Activated naive CD8-positive, alpha-beta T cell treated with anti-CD3 and anti-CD28 coated beads, Interleukin-2, amount 10 ng/mL, durations not matched to agents 7 days and 5 days (primary cell): ENCODE data around the gene KCNK7. TPM values are rescaled to one million over a fixed set of nuclear protein-coding genes. Genes with fewer than 3 reads are reported as not detected.
A peak's percentile ranks its signal among the peaks of the same experiment; 100 is the strongest.

Experiments
- ATAC-seq: fragments of 150-1000 bp; cut with Tn5 transposase; one replicate; pipeline ENCODE4 v1.10.0; 2021; ENCODE audit warnings: low read depth, moderate library complexity
- POLR2A ChIA-PET: fragments of 350-600 bp; sonication (Branson Sonifier 250); formaldehyde crosslinking; loops from one replicate; lab custom pipeline; 2021; ENCODE audit warnings: antibody characterized with exemption; lab: Charles Lee
- DNase-seq: peaks from one replicate; pipeline ENCODE4 v3.0.0; 2021
- H3K27ac Mint-ChIP-seq: one replicate; pipeline ENCODE4 v1.8.0; 2022; ENCODE audit warnings: mild to moderate bottlenecking, mixed read lengths
- H3K27me3 Mint-ChIP-seq: one replicate; pipeline ENCODE4 v1.8.0; 2022; ENCODE audit warnings: mild to moderate bottlenecking, moderate library complexity, mixed read lengths
- H3K36me3 Mint-ChIP-seq: one replicate; pipeline ENCODE4 v1.8.0; 2021; ENCODE audit warnings: mild to moderate bottlenecking, mixed read lengths
- H3K4me1 Mint-ChIP-seq: one replicate; pipeline ENCODE4 v1.8.0; 2021; ENCODE audit warnings: mixed read lengths
- H3K4me3 Mint-ChIP-seq: one replicate; pipeline ENCODE4 v1.8.0; 2022; ENCODE audit warnings: mild to moderate bottlenecking, moderate library complexity, mixed read lengths
- H3K9me3 Mint-ChIP-seq: one replicate; pipeline ENCODE4 v1.8.0; 2021; ENCODE audit warnings: mixed read lengths
- total RNA-seq, 2 experiments: library from RNA; stranded (reverse); gene quantifications; one replicate each; pipeline ENCODE4 v1.2.3, GENCODE V29; 2021

KCNK7 gene
- total RNA-seq, 2 experiments from 2014 or later = 0.96 to 1.0 TPM

DNA sequence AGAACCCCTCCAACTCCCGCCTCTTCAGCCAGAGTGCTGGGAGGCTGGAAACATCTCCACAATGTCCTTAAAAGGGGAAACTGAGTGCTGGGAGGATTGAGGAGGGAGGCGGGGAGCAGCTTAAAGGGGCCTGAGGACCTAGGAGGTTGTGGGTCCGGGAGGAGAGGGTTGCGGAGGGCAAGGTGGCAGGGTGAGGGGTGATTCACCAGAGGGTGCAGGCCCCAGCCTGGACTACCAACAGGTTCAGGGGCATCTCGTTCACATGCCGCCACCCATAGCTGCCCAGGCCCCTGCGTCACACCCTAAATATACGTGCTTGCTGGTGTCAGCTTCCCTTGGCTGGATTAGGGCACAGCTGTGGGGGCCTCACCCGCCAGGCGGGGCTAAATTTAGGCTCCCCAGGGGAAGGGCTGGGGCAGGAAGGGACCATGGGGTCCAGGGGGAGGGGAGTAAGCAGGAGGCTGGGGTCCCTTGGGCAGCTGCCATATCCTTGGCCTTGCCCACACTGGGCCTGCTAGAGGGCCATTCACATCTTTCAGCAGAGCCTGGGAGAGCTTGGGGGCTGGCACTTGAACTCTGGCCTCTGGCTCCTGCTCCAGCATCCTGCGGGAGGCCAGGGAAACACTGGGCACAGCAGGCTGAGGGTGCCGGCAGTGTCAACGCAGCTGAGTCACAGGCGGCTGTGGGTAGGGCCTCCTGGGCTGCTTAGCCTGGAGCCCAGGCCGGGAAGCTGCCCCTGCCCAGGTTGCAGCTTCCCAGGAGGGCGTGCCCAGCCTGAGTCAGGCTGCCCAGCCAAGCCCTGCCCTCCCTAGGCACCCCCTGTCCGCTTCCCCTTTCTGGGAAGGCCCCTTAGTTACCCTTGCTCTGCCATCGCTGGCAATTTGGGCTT lies 18.5 kb downstream of the KCNK7 start:
- DNase-seq (no peak), ATAC-seq (no peak)
- POLR2A ChIA-PET = interaction anchor here (0.6 to 4.9 kb wide), 12 partner anchors 9 to 77 kb away, joined by 3 to 107 read pairs (median 5); partner anchors contain the start of gene PCNX3
- peak overlapping the region; percentile 88 for H3K4me3 Mint-ChIP-seq
- peaks cover 14% of the 10 kb centered on the region for H3K36me3 Mint-ChIP-seq
- H3K4me1 Mint-ChIP-seq = peaks cover 35% of the 10 kb centered on the region
- H3K27ac Mint-ChIP-seq = peak overlapping the region; percentile 78
- H3K9me3 Mint-ChIP-seq = no peaks in the 10 kb centered on the region
- H3K27me3 Mint-ChIP-seq = no peaks in the 10 kb centered on the region

DNA sequence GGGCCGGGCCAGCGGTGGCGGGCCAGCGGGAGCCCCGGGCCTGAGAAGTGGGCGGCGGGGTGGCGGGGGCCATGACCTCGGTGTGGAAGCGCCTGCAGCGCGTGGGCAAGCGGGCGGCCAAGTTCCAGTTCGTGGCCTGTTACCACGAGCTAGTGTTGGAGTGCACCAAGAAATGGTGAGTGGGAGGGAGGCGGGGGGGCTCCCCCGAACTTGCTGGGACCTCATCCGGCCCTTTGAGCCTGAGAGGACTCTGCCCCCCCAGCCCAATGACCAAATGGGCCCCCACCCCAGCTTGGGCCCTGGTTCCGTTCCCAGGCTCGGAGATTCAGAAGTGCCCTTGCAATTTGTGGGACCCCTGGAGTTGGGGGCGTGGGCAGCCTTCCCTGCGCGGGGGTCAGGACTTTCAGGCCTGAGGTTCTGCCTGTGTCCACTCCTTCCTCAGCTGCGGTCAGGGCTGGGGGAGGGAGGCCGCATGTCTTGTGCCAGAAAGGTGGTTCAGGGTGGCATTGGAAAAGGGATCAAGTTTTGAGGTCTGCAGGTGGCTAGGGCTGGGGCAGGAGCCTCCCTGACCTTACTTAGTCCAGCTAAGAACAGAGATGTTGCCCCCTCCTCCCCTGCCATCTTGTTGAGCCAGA lies 19.3 kb downstream of the KCNK7 start:
- peaks cover 13% of the 10 kb centered on the region for H3K36me3 Mint-ChIP-seq
- H3K9me3 Mint-ChIP-seq = no peaks in the 10 kb centered on the region
- H3K27me3 Mint-ChIP-seq = no peaks in the 10 kb centered on the region
- POLR2A ChIA-PET = interaction anchor here (0.8 to 4.9 kb wide), 12 partner anchors 7 to 69 kb away, joined by 3 to 107 read pairs (median 5); partner anchors contain the start of gene PCNX3
- ATAC-seq (no peak), DNase-seq (no peak)
- peak overlapping the region; percentile 78 for H3K27ac Mint-ChIP-seq
- H3K4me1 Mint-ChIP-seq = peaks cover 42% of the 10 kb centered on the region
- peak overlapping the region; percentile 88 for H3K4me3 Mint-ChIP-seq

DNA sequence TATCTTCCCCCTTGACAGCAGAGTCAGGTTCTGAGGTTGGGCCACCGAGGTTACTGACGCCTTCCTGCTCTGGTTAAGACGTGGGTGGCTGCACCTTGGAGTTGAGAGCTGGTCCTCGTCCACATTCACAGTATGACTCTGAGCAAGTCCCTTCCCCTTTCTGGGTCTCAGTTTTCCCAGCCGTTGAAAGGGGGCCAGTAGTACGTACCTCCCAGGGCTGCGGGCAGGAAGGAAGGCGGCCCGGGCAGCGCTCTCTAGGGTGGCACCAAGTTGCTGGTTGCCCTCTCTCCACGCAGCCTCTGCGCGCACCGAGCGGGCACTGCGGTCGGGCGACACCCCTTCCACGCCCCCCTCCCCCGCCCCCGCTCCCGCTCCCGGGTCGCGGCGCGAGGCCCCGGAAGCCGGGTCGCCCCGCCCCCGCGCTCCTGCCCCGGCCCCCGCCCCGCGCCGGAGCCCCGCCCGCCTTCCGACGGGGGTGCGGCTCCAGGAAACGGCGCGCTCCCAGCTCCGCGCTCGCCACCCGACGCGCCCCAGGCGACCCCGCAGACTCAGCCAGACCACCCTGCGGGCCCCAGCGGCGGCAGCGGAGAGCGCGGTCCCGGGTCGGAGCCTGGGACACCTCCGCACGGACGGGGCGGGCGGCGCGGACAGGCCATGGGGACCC lies 19.9 kb downstream of the KCNK7 start, which contains the start of gene EHBP1L1:
EHBP1L1 (plus strand) TSS at position 486 of the 664 bp plus-strand sequence. CDS start 250 bp downstream, outside the sequence.
- H3K9me3 Mint-ChIP-seq = no peaks in the 10 kb centered on the region
- no peaks in the 10 kb centered on the region for H3K27me3 Mint-ChIP-seq
- peak within 1 kb of the TSS; percentile 92 for H3K4me3 Mint-ChIP-seq
- peaks cover 11% of the 10 kb centered on the region for H3K36me3 Mint-ChIP-seq
- ATAC-seq (peak; percentile 24), DNase-seq (peak; percentile 91)
- POLR2A ChIA-PET = interaction anchor here (0.7 to 4.9 kb wide), 18 partner anchors 8 to 741 kb away, joined by 3 to 107 read pairs (median 4); partner anchors contain the start of genes CD248, MALAT1 and PCNX3
- H3K27ac Mint-ChIP-seq = peak within 1 kb of the TSS; percentile 91
- peaks cover 45% of the 10 kb centered on the region for H3K4me1 Mint-ChIP-seq

DNA sequence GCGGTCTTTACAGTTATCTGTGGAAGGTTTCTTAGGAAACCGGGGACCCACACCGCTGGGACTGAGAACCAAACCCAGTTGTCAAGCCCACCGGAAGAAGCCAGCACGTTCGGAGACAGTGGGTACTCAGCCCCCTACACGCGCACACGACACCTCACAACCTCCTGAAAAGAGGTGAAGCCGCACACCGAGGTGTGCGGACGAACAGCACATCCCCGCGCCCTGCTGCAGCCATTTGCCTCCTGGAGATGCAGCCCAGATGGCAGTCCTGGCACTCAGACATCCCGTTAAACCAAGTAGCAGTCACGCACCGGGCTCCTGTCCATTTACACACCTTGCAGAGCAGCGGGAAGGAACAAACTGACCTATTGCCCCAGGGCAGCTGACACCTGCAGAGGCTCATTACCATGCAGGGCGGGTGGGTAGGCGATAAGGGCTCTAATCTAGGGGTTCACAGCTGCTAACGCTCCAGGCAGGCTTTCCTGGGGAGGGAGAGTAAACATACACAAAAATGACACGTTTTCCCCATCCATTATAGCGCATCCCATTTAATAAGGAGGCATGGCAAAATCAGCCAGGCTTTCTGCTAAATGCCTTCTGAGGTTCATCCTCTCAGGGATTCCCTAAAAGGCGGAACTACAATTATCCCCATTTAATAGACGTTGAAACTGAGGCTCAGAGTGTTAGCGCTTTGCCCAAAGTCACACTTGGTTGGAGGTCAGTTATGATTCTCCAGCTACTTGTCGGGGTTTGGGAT lies 20.6 kb downstream of the KCNK7 start:
- Mint-ChIP-seq H3K36me3 (peaks cover 9% of the 10 kb centered on the region), H3K4me1 (peaks cover 47% of the 10 kb centered on the region), H3K27me3 (no peaks in the 10 kb centered on the region), H3K4me3 (peak overlapping the region; percentile 92), H3K9me3 (no peaks in the 10 kb centered on the region), H3K27ac (peak overlapping the region; percentile 91)
- POLR2A ChIA-PET = interaction anchor here (0.7 to 4.9 kb wide), 16 partner anchors 9 to 742 kb away, joined by 3 to 107 read pairs (median 4); partner anchors contain the start of genes CD248, MALAT1 and PCNX3
- no peak for DNase-seq
- ATAC-seq = peak; percentile 5

DNA sequence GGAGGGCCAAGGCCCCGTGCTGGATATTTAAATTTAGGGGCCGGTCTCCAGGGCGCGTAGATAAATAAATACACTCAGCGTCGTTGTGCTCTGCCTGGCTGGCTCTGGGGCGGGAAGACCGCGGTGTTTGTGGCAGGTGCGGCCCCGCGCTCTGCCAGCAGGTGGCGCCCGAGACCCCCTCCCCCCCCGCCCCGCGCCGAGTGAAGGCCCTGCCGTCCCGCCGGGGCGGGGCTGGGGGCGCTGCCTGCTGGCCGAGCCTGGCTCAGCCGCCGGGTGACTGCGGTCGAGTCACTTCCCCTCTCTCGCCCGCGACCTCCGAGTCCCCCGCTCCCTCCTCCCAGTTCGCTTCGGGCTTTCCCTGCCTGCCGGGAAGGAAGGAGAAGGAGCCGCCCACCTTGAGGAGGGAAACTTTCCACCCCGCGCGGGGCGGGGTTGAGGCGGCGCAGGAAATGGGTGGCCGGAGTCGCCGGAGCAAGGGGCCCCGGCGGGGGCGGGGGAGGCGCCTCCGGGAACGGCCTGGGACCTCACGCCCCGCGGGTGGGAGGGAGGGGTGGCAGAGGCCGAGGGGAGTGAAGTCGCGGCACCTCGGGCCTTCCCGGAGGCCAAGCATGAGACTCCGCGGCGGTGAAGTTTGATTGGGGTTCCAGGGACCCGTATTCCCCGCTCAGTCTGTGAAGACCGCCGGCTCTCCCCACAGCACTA lies 21.3 kb downstream of the KCNK7 start:
- POLR2A ChIA-PET = interaction anchor here (1.0 to 5.3 kb wide), 13 partner anchors 14 to 317 kb away, joined by 3 to 107 read pairs (median 7); partner anchors contain the start of genes MAP3K11 and PCNX3
- H3K36me3 Mint-ChIP-seq = peaks cover 8% of the 10 kb centered on the region
- no peaks in the 10 kb centered on the region for H3K9me3 Mint-ChIP-seq
- no peaks in the 10 kb centered on the region for H3K27me3 Mint-ChIP-seq
- H3K4me3 Mint-ChIP-seq = peak overlapping the region; percentile 92
- H3K27ac Mint-ChIP-seq = peak overlapping the region; percentile 91
- H3K4me1 Mint-ChIP-seq = peaks cover 47% of the 10 kb centered on the region
- peak; percentile 92 for DNase-seq
- ATAC-seq = peak; percentile 17

DNA sequence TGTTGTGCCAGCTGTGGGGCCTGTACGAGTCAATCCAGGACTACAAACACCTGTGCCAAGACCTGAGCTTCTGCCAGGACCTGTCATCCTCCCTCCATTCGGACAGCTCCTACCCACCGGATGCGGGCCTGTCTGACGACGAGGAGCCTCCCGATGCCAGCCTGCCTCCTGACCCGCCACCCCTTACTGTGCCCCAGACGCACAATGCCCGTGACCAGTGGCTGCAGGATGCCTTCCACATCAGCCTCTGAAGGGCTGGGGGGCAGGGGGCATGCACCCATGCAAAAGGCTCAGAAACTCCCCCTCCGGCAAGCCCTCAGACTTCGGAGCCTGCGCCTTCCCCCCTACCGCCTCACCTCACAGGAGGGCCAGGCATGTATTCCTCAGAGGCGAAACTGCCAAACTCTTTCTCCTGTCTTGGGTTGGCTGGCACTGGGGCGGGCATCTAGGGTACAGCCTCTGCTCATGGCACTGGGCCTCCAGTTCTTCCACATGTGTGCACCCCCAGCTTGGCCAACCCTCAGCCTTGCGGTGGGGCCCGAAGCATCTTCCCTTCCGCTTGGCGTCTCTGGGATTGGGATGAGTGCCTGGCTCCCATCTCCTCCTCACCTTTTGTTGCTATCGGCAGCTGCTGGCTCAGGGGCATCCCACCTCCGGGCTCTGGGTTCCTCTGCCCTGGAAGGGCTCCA lies 22.1 kb downstream of the KCNK7 start:
- POLR2A ChIA-PET = interaction anchor here (1.2 to 5.3 kb wide), 16 partner anchors 14 to 151 kb away, joined by 3 to 52 read pairs (median 8); partner anchors contain the start of genes MALAT1, MAP3K11, NEAT1 and PCNX3
- ATAC-seq = no peak
- DNase-seq = no peak
- Mint-ChIP-seq H3K4me1 (peaks cover 52% of the 10 kb centered on the region), H3K36me3 (peaks cover 9% of the 10 kb centered on the region), H3K4me3 (peak overlapping the region; percentile 87), H3K9me3 (no peaks in the 10 kb centered on the region), H3K27me3 (no peaks in the 10 kb centered on the region), H3K27ac (peak overlapping the region; percentile 90)

DNA sequence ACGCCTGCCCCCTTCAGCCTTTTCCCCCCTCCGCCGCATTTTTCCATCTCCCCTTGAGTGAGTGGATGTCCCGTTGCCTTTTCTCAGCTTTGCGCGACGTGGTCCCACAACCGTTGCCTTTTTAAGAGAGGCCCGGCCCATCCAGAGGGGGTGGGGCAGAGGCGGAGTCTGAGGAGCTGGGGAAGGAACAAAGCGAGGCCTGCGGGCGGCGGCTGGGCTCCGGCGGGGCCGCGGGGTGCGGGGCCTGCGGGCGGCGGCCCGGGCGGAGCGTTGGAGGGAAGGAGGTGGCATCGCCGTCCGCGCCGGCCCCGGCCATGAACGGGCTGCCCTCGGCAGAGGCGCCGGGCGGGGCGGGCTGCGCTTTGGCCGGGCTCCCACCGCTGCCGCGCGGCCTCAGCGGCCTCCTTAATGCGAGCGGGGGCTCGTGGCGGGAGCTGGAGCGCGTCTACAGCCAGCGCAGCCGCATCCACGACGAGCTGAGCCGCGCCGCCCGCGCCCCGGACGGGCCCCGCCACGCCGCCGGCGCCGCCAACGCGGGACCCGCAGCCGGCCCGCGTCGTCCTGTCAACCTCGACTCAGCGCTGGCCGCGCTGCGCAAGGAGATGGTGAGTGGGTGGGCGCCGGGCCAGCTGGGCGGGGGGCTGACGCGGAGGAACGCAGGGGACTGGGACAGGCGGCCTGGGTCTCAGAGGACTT lies 23.1 kb downstream of the KCNK7 start, which contains the start of gene FAM89B:
FAM89B (plus strand) TSS at position 183 of the 696 bp plus-strand sequence; CDS start at position 315, 132 bp downstream.
- ATAC-seq (peak; percentile 6), DNase-seq (peak; percentile 92)
- peaks cover 47% of the 10 kb centered on the region for H3K4me1 Mint-ChIP-seq
- POLR2A ChIA-PET = interaction anchor here (0.6 to 5.3 kb wide), 26 partner anchors 11 to 349 kb away, joined by 3 to 52 read pairs (median 5); partner anchors contain the start of genes CCDC85B, KCNK7, MALAT1 and MAP3K11
- H3K27ac Mint-ChIP-seq = peak within 1 kb of the TSS; percentile 98
- peak within 1 kb of the TSS; percentile 94 for H3K4me3 Mint-ChIP-seq
- H3K9me3 Mint-ChIP-seq = no peaks in the 10 kb centered on the region
- peaks cover 9% of the 10 kb centered on the region for H3K36me3 Mint-ChIP-seq
- H3K27me3 Mint-ChIP-seq = no peaks in the 10 kb centered on the region

DNA sequence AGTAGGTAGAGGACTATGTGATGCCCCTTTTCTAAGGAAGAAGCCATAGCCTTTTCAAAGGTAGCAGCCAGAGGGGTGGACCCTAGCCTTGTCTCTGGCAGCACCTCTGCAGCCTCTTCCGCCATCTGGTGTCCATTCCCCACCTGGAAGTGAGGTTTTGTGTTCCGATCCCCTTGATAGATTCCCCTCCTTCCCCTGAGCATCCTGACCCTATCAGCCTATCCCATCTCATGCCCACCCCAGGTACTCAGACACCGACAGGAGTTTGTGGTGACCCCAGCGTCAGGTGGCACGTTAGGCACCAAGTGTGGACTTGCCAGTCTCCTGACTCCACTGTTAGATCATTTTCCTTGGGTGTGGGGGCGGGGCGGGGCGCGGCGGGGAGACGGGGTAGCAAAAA lies 23.7 kb downstream of the KCNK7 start:
- ATAC-seq (no peak), DNase-seq (no peak)
- Mint-ChIP-seq H3K4me3 (peak overlapping the region; percentile 94), H3K4me1 (peaks cover 48% of the 10 kb centered on the region), H3K36me3 (peaks cover 9% of the 10 kb centered on the region), H3K27ac (peak overlapping the region; percentile 98), H3K27me3 (no peaks in the 10 kb centered on the region), H3K9me3 (no peaks in the 10 kb centered on the region)
- POLR2A ChIA-PET = interaction anchor here (0.6 to 5.3 kb wide), 25 partner anchors 11 to 350 kb away, joined by 3 to 52 read pairs (median 6); partner anchors contain the start of genes CCDC85B, KCNK7, MALAT1 and NEAT1

DNA sequence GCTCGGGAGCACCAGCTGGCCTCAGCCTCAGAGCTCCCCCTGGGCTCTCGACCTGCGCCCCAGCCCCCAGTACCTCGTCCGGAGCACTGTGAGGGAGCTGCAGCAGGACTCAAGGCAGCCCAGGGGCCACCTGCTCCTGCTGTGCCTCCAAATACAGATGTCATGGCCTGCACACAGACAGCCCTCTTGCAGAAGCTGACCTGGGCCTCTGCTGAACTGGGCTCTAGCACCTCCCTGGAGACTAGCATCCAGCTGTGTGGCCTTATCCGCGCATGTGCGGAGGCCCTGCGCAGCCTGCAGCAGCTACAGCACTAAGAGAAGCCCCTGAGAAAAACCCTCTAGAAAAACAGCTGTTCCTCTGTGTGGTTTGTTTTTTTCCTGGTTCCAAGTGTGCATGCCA lies 24.2 kb downstream of the KCNK7 start:
- H3K27me3 Mint-ChIP-seq = no peaks in the 10 kb centered on the region
- POLR2A ChIA-PET = interaction anchor here (0.7 to 5.3 kb wide), 11 partner anchors 10 to 319 kb away, joined by 3 to 52 read pairs (median 12); partner anchors contain the start of genes CCDC85B, PCNX3 and SIPA1
- ATAC-seq = no peak
- DNase-seq = no peak
- H3K4me3 Mint-ChIP-seq = peak overlapping the region; percentile 94
- peak overlapping the region; percentile 98 for H3K27ac Mint-ChIP-seq
- peaks cover 51% of the 10 kb centered on the region for H3K4me1 Mint-ChIP-seq
- no peaks in the 10 kb centered on the region for H3K9me3 Mint-ChIP-seq
- peaks cover 9% of the 10 kb centered on the region for H3K36me3 Mint-ChIP-seq
